DMS53 (cell line): ENCODE results near the gene FAM117A.
A peak's percentile ranks its signal among the peaks of the same experiment; 100 is the strongest.

Experiments used
- DNase-seq: peaks from one replicate; lab custom pipeline; 2025; lab: John Stamatoyannopoulos, UW

The FAM117A gene

GRCh38 chr17:49763735-49764558 lies at the start of gene FAM117A:
Gene FAM117A (minus strand): TSS chr17:49764131. CDS start chr17:49764087, 44 bp downstream.
- DNase-seq = peak; percentile 100

- no peak for DNase-seq
These were observed 45.1 kb upstream of the FAM117A start for GRCh38 chr17:49809056-49809455.

- no peak for DNase-seq
These were observed 34.8 kb upstream of the FAM117A start for GRCh38 chr17:49798738-49799137.

GRCh38 chr17:49798182-49798581 lies 34.3 kb upstream of the FAM117A start:
- no peak for DNase-seq

GRCh38 chr17:49795372-49795771 lies 31.4 kb upstream of the FAM117A start:
- DNase-seq = no peak

- no peak for DNase-seq
These were observed 29.4 kb upstream of the FAM117A start for GRCh38 chr17:49793309-49793708.

GRCh38 chr17:49789243-49789578 lies 25.3 kb upstream of the FAM117A start:
- no peak for DNase-seq

- peak; percentile 100 for DNase-seq
These were observed 24.7 kb upstream of the FAM117A start, which contains the start of gene KAT7 for GRCh38 chr17:49788478-49789242. Gene KAT7 (plus strand): TSS chr17:49788681. CDS start chr17:49788835, 154 bp downstream.

GRCh38 chr17:49787884-49788477 lies 24.1 kb upstream of the FAM117A start:
- peak; percentile 59 for DNase-seq

- DNase-seq = no peak
These were observed 20.7 kb upstream of the FAM117A start for GRCh38 chr17:49784636-49785035.

- no peak for DNase-seq
These were observed 19.9 kb upstream of the FAM117A start for GRCh38 chr17:49783791-49784190.

- no peak for DNase-seq
These were observed 19.3 kb upstream of the FAM117A start for GRCh38 chr17:49783071-49783715.

- DNase-seq = peak; percentile 72
These were observed 15.9 kb upstream of the FAM117A start for GRCh38 chr17:49779739-49780231.

GRCh38 chr17:49779156-49779738 lies 15.3 kb upstream of the FAM117A start:
- no peak for DNase-seq

GRCh38 chr17:49777563-49777962 lies 13.6 kb upstream of the FAM117A start:
- no peak for DNase-seq

- no peak for DNase-seq
These were observed 12.8 kb upstream of the FAM117A start for GRCh38 chr17:49776551-49777300.

- no peak for DNase-seq
These were observed 11.8 kb upstream of the FAM117A start for GRCh38 chr17:49775546-49776260.

GRCh38 chr17:49766918-49767530 lies 3.1 kb upstream of the FAM117A start:
- DNase-seq = no peak

GRCh38 chr17:49764559-49765180 lies 739 bp upstream of the FAM117A start:
- DNase-seq = no peak
